ENCODE results near the gene PARN.

- no peak for TF ChIP-seq CTCF (IDR thresholded peaks at IDR 0.05)
- TF ChIP-seq POLR2AphosphoS5 (IDR thresholded peaks at IDR 0.05), result no peak
- TF ChIP-seq POLR2A (IDR thresholded peaks at IDR 0.05), result no peak
Measured at GRCh38 chr16:14608111-14608566, 21.9 kb downstream of the PARN start.

Data from breast epithelium (tissue), 3 donors.